ENCODE results near the gene ESR2.

DNA sequence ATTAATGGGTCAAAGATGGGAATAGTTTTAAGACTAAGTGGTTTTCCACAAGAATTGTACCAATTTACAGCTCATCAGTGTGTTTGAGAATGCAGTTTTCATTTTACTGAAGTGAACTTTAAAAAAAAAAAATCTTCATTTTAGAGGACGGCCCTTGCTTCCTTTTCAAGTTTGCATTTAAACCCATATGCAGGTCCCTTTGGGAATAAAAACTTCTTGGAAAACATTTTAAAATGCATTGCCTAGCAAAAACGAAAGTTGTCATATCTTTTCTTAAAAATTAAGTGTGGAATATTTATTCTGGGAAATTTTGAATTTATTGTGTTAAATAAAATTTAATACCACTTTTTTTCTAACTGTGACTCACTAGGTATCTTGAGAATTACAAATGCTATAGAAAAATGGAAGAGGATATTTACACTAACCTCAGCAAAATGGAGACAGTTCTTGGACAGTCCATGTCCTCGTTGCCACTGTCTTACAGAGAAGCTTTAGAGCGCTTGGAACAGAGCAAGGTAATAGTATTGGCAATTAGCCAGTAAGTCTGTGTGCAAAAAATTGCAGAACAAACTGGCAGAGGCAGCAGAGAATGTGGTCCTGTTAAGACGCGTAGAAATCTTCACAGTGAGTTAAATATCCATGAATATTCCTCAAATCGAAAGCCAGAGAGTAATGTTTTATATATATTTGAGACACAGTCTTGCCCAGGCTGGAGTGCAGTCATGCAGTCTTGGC lies 231.6 kb downstream of the ESR2 start:
- TF ChIP-seq POLR2AphosphoS5 (IDR thresholded peaks at IDR 0.05; ENCODE audit: low read depth, low read length) (no peak), POLR2A (IDR thresholded peaks at IDR 0.05; ENCODE audit: low read depth, low read length) (no peak)

All from GM12891 (cell line).